ENCODE results near the gene RASSF1.

DNA sequence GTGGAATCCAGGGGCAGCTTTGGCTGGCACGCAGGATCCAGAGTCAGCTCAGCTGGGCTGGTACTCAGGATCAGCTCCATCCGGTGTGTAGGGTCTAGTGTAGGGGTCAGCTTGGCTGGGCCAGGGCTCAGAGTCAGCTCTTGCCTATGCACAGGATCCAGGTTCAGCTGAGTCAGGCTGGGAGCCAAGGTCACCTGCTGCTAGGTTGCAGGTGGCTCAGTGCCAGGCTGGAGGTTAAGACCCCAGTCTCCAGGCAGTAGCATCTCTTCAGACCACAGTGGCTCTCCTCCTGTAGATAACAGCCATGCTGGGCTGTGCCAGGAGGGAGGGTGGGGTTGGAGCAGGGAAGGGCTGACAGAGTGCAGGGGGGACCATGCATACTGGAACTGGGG is 43.3 kb downstream of the RASSF1 start:
- TF ChIP-seq, protein P1, sequence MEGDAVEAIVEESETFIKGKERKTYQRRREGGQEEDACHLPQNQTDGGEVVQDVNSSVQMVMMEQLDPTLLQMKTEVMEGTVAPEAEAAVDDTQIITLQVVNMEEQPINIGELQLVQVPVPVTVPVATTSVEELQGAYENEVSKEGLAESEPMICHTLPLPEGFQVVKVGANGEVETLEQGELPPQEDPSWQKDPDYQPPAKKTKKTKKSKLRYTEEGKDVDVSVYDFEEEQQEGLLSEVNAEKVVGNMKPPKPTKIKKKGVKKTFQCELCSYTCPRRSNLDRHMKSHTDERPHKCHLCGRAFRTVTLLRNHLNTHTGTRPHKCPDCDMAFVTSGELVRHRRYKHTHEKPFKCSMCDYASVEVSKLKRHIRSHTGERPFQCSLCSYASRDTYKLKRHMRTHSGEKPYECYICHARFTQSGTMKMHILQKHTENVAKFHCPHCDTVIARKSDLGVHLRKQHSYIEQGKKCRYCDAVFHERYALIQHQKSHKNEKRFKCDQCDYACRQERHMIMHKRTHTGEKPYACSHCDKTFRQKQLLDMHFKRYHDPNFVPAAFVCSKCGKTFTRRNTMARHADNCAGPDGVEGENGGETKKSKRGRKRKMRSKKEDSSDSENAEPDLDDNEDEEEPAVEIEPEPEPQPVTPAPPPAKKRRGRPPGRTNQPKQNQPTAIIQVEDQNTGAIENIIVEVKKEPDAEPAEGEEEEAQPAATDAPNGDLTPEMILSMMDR (IDR thresholded peaks at IDR 0.05 in 2 of 3, conservative IDR thresholded peaks at IDR 0.05 in 1 of 3; ENCODE audit: borderline replicate concordance in 1 of 3, insufficient read depth in 1 of 3, low read depth in 2 of 3, low read length in 2 of 3): no peak
- TF ChIP-seq TCF7L2 (IDR thresholded peaks at IDR 0.05; ENCODE audit: borderline replicate concordance, extremely low read depth, insufficient read depth, insufficient read length): no peak
- no peak for TF ChIP-seq POLR2A (IDR thresholded peaks at IDR 0.05; ENCODE audit: borderline replicate concordance, extremely low read depth, insufficient read depth, insufficient read length)
- TF ChIP-seq REST (IDR thresholded peaks at IDR 0.05; ENCODE audit: low read depth): no peak
- no peak for TF ChIP-seq CBX3 (IDR thresholded peaks at IDR 0.05; ENCODE audit: low read depth)
- no peak for TF ChIP-seq EGR1 (IDR thresholded peaks at IDR 0.05; ENCODE audit: low read depth)
